Prostate gland (tissue), 2 donors: Measurements from ENCODE around the gene ZFP36L1.

Experiments used
- POLR2A ChIP-seq: fragments of 450-650 bp; IDR thresholded peaks from one replicate; pipeline ENCODE4 v1.6.1; 2016; ENCODE audit warnings: antibody characterized with exemption, mild to moderate bottlenecking
- TF ChIP-seq, protein P1 (sequence below), 4 experiments: fragments of 200-600 bp in 2 of 4; fragments of 450-650 bp in 2 of 4; sonication (generic) in 2 of 4; IDR thresholded peaks; 1 replicate in 3 of 4; 2 replicates in 1 of 4; pipeline ENCODE4 v1.5.1; 2016 to 2019; ENCODE audit warnings: antibody characterized with exemption in 4 of 4, mild to moderate bottlenecking in 2 of 4, moderate library complexity in 2 of 4

DNA sequence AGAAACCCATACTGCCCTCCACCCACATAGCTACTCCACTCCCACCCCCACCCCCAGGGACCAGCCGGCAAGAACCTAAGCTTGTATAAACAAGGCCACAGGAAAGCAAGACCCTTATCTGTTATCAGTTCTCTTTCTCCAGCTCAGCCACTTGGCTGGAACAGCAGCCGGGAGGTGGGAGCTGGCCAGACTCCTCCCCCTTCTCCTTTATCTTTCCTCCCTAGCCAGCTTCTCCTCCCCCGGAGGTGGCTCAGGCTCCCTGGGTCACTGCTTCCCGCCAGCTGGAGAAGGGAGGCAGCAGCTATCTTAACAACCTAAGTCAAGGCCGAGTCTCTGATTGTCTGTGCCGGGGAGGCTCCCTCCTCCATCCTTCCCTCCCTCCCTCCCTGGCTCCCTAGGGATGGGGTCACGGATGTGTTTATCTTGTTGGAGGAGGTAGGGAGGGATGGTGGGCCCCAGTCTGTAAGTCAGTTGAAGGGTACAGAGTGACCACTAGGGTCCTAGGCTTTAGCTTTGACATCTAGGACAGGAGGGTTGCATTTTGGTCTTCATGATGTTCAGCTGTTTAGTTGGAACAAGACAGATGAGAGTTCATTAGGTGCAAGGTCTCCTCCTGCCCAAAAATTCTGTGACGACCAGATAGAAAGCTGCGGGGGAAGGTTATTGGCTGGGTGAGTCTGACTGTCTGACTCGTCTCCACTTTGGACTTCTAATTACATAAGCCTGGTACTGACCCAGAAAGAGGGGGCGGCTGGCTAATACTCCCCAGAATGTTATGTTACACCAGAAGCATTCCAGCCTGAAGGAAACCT lies 29.7 kb downstream of the ZFP36L1 start:
- no peak for TF ChIP-seq POLR2A
- TF ChIP-seq, protein P1, sequence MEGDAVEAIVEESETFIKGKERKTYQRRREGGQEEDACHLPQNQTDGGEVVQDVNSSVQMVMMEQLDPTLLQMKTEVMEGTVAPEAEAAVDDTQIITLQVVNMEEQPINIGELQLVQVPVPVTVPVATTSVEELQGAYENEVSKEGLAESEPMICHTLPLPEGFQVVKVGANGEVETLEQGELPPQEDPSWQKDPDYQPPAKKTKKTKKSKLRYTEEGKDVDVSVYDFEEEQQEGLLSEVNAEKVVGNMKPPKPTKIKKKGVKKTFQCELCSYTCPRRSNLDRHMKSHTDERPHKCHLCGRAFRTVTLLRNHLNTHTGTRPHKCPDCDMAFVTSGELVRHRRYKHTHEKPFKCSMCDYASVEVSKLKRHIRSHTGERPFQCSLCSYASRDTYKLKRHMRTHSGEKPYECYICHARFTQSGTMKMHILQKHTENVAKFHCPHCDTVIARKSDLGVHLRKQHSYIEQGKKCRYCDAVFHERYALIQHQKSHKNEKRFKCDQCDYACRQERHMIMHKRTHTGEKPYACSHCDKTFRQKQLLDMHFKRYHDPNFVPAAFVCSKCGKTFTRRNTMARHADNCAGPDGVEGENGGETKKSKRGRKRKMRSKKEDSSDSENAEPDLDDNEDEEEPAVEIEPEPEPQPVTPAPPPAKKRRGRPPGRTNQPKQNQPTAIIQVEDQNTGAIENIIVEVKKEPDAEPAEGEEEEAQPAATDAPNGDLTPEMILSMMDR (IDR thresholded peaks at IDR 0.05), result no peak
